Fibroblast of skin of back (primary cell): Measurements from ENCODE around the gene CTNNA2.

Experiments
- DNase-seq: peaks from one replicate; pipeline ENCODE4 v3.0.0-alpha.2; 2013

Gene CTNNA2

DNA sequence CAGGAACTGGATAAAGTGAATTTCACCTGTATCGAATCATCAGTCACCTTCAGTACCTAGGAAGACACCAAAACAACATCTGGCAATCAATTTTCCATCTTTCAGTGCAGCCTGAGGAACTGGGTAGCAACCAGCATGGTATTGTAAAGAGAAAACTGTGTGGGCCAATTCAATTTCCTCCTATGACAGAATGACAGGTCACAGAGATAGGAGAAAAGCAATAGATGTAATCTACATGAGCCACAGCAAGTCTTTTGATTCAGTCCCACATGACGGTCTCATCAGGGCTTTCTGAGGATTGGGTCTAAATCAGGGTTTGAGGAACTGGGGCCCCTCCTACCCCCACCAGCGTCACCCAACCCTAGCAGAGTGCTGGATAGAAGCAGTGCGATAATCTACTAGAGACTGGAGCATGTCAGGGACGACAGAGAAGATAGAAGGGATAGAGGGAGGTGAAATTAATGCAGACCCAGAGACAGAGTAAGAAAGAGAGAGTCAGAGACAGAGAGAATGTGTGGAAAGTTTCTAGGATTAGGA, 523.0 kb downstream of the CTNNA2 start:
- DNase-seq: no peak

DNA sequence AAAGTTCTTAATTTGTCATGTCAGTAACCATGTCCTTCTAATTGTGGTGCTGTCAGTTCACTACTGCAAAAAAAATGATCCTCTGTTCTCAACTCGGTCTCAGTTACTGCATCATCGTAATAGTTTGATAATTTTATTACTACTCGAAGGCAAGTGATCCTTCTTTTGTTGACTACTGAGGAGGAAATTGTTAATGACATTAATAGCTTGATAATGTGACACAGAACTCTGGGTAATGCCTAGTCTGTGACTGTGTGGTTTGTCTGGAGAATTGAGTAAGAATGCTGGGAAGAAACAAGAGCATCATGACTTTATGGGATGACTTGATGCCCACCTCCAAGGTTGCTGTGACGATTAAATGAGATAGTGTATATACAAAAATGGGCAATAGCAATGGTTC, 524.5 kb downstream of the CTNNA2 start:
- DNase-seq: no peak

DNA sequence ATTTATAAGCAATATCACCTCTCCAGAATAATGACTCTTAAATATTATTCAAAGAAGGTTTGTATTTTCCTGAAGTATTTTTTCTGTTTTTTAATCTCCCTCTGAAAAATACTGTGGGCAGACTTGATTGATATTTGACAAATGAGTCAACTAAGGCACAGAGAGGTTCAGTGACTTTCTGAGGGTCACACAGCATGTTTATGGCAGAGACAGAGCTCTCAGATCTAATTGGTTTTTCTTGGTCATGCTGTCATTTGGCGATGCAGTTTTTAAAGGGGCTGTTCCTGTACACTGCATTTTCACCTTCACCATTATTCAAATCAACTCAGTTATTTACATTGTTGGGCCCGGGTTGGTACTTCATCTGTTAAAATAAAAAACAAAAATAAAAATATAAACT, 527.4 kb downstream of the CTNNA2 start:
- DNase-seq: no peak

DNA sequence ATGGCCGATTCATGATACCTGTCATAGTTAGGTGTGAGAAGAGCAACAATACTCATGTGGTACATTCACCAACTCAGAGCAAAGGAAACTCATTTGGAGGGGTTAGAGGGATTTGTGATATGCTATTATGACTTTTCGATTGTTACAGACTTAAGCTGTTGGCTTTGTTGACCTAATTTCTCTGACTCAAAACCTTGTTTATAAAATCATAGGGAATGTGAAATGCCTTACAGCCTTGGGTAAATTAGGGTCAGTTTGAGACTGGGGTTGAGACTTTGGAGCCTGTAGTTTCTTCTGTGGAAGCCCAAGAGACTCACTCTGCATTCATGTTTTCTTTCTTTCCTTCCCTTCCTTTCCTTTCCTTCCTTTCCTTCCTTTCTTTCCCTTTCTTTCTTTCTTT, 529.8 kb downstream of the CTNNA2 start:
- DNase-seq: no peak

DNA sequence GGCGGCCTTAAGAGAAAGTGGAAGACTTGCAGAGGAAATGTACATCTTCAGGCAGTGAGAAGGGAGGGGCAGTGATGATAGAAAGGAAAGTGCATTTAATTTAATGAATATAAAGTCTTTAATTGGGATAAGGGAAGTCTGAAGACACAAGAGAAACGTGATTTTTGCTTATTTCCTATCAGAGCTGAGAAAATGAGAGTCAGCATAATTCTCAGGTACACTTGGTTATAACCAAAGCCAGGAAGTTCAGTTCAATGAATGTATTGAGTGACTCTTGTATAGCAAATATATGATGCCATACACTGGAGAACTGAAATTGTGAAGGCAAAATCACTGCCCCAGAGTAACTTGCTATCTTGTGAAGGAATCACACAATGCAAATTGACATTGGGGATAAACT, 535.4 kb downstream of the CTNNA2 start:
- no peak for DNase-seq

DNA sequence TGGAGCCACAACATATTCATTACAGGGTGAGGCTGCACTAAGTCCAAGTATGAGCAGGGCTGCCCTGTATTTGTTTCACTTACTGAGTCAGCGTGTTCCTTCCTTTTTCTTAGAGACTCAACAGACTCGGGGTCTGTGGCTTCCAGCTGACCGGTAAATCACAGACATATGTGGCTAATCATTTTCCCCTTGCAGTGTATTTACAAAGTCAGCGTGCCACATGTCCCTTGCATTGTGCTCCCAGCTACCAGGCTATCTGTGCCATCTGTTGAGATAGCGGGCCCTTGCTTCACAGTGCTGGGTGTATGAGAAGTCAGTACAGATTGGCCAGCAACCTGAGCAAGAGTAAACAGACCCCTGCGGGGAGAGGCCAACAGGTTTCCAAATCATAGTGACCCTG, 537.4 kb downstream of the CTNNA2 start:
- DNase-seq: no peak

DNA sequence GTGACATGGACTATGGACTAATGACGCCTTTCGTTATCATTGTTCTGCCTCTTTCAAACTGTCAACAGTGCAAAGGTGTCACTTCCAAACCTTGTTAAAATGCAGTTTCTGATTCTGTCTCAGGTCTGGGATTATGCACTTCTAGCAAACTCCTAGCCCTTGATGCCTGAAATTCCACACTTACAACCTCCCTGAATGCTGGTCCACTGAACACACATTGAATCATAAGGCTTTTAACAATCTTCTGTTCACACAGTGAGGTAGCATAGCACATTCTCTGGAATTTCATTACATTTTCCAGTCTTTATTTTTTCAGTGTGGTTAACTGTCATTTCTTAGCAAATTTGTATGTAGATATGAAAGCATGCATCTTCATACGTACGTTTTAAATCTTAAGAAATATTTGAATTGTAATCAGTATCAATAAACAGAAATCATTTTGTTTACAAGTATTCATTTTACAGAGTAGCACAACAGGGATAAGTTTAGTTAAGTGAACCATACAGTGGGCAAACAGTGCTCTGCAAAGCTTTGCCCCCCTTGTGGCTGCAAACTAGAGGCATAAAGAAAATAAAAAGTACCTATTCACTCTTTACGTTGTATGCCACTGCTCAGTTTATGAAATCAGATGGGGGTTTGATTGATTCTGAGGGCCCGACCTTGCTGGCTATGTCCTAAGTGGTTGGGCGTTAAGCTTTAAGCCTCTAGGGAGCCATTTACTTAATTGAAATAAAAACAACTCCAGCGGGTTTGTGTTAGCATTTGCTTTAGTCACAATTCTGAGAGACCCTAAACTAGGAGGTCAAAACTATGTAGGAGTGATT, 540.9 kb downstream of the CTNNA2 start:
- no peak for DNase-seq

DNA sequence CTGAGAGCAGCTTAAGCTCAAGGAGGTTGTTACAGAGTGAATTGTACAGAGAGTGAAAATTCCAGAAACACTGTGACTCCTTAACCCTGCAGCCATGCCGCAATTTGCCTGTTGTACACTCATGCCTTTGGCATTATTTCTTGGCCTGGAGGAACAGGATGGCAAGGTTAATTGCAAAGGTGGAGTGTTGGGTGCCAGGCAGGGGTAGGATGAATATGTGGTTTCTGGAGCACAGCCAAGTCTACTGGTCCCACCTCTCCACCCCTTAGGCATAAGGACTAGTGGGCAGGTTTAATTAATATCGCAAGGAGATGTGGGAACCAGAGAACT, 541.5 kb downstream of the CTNNA2 start:
- DNase-seq: peak; percentile 11

DNA sequence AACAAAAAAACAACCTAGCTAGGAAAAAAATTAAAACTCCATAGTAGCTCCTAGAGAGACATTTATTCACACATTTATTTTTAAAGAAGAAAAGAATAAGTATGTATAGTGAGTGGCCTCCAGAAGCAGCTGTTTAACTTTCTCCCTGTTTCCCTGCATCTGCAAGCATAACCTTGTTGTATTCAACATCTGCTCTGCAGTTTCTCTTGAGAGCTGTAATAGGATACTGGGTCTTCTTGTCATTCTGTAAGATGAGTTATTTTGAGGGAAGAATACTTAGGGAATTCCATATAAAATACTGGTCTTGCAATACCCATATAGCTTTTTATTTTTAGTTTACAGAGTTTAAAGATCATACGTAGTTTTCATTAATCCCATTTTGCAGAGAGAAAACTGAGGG, 545.1 kb downstream of the CTNNA2 start:
- DNase-seq: no peak

DNA sequence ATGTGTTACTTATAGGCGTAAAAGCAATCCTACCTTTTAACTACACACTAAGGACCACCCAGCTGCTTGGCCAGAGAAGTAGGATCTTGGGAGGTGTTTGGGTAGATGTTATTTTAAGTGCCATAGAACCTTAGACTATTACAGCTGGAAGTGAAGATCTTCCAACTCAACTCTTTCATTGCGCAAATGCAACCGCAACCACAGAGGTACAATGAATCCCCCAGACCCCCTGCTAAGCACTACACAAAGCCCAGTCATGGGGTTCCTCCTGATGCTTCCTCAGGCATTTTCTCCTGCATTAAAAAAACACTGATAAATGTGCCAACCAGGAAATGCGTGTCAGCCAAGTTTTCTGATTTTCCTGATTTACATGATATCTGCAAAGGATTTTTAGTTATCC, 545.7 kb downstream of the CTNNA2 start:
- no peak for DNase-seq

DNA sequence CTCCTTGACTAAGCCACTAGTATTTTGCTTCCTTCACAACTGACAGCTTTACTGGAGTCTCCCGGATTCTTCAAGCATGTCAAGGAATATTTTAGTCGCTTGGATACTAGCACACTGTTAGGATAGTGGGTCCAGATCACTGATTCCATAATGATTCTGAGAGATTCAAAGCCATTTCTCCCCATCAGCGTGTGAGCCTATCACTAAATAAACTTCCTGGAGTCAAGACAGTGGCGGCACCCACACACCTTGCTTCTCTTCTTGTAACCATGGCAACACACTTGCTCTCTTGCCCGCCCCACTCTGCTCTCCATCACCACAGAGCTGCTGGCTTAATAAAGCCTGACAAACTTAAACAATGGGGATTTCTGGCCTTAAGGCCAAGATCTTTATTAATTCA, 546.6 kb downstream of the CTNNA2 start:
- no peak for DNase-seq

DNA sequence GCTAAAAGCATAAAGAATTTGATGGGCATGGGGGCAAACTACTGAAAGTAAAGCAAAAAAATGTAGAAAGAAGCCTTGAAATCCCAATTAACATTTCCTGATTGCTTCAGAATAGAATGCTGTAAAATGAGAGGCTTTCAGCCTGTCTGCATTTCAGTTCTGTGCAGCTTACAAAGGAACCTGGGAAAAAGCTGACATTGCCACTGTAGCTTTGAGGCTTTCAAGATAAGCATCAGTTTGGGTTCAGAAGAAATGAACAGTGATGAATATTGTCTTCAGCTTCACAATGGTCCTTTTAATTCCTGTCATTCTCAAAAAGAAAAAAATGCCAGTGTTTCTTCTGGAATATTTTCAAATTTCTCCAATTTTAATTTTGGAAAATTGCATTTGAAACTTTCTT, 549.0 kb downstream of the CTNNA2 start:
- no peak for DNase-seq

DNA sequence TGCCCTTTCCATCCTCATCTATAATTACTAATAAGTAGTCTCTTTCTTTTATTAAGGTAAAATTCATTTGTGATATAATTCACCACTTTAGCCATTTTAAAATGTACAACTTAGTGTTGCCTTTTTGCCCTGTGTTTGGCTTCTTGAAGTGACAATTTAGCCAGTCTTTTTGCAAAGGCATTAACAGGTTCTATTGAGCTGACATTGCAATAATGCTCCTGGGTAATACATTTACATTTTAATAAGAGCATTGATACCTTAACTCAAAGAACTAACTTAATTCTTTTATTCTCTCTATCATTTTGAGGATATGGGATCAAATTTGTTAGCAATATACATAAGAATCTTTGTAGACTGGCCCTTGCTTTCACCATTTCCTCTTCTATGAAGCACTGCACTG, 549.4 kb downstream of the CTNNA2 start:
- DNase-seq: no peak

DNA sequence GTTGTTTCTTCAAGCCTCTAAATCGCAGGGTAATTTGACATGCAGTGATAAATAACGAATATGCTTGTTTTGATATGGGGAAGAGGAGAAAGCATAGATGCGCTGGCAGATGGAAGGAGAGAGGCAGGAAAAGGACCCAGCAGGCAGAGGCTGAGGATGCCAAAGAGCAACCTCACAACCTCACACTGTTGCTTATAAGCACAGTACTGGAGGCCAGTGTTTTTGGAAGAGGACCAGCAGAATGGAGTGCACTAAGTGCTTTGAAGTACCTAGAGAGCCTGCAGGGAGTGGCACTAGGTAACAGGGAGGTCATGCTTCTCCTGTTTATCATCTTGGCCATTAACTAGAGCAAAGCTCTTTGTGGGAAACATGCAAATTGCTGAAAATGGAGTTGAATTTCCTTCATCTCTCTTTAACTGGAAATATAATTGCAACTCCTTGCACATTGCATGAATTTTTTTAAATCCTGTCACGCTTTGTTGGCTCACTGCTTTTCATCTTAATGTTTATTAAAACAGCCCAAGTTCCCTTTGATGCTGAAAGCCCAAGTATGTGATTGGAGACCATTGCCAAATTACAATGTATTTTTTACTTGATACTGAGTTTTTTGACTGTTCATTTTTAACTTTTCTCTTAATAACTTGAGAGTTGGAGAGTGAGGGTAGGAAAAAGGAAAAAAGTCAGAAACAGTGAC, 555.3 kb downstream of the CTNNA2 start:
- DNase-seq: no peak

DNA sequence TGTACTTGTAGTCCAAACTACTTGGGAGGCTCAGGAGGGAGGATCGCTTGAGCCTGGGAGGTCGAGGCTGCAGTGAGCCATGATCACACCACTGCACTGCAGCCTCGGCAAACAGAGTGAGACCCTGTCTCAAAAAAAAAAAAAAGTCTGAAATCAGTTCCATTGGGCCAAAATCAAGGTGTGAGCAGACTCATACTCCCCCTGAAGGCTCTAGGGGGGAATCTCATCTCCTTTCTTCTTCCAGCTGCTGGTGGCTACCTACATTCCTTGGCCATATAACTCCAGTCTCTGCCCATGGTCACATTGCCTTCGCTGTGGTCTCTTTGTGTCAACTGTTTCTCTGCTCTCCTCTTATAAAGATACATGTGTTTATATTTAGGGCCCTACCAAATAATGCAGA, 557.7 kb downstream of the CTNNA2 start:
- no peak for DNase-seq

DNA sequence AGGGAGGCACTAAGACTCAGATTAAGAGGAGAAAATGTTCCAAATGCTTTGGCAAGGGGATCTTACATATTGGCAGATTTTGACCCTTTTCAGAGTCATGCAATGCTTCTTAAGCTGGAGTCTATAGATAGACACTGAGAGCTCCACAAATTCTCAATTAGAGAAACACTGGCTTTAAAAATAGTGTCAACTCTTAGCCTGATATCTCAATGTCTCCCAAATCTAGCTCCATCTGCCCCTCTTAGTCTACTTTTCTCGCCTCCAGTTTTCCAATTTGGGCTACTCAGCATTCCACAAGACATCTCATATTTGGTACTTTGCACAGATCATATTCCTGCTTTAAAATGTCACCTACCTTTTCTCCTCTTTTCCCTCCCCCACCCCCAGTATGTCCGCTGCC, 559.1 kb downstream of the CTNNA2 start:
- no peak for DNase-seq

DNA sequence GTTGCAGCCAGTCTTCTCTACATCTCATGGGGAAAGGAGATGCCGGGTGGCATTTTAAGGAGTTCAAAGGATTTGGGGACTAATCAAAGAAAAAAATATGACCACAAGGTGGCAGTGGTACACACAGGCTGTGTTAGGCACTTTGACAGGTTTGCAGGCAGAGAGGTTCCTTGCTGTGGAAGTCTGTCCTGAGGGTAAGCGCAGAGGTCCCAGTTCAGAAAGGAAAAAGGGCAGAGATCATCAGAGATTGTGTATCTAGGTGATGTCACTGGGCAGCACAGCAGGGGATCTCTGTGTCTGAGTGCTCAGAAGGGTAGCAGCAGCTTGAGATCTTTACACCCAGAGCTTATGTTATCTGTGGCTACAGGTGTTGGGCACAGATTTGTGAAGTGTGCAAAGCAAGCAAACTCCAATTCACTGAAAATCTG, 560.3 kb downstream of the CTNNA2 start:
- DNase-seq: peak; percentile 61

DNA sequence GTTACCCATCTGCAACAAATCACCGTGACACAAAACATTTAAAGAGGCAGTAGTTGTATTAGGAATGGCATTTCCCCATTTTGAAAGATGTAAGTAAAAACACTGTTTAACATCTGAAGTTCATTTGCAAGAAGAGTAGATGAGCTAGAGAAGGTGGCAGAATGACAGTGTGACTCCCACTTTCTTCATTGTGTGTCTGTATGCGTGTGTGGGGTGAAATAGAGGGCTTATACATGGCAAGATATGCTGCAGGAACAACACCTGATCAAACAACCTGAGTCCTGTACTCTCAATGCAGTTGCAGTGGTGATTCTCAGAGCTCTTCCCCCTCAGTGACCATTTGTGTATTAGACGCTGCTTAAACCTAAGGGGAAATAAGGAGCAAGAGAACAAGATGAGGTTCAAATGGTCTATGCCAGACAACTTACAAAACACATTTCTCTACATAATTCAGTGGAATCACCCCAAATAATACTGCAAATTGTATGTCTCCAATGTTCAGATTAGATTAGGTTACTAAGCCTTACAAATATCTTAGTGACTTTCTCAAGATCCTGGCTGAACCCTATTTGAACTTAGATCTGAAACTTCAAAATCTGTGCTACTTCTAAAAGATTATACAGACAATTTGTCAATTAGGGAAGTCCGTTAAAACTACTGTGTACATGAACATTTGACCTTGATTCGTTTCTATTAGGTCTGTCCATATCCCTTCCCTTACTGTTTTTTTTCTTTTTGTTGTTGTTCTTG, 561.6 kb downstream of the CTNNA2 start:
- no peak for DNase-seq

DNA sequence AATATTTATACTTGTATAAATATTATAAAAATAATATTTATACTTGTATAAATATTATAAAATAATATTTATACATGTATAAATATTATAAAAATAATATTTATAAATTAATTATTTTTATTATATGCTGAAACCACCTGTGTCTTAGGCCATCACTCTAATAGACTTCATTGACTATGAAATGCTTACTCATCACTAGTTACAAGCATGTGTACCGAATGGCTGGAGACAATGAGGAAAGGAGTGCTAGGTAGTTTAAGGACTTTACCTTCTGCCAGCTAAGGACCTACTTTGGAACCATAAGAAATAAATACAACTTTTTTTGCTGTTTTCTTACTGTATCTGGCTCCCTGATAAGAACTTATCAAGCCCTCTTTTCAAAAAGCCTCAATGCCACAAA, 562.9 kb downstream of the CTNNA2 start:
- DNase-seq: no peak

DNA sequence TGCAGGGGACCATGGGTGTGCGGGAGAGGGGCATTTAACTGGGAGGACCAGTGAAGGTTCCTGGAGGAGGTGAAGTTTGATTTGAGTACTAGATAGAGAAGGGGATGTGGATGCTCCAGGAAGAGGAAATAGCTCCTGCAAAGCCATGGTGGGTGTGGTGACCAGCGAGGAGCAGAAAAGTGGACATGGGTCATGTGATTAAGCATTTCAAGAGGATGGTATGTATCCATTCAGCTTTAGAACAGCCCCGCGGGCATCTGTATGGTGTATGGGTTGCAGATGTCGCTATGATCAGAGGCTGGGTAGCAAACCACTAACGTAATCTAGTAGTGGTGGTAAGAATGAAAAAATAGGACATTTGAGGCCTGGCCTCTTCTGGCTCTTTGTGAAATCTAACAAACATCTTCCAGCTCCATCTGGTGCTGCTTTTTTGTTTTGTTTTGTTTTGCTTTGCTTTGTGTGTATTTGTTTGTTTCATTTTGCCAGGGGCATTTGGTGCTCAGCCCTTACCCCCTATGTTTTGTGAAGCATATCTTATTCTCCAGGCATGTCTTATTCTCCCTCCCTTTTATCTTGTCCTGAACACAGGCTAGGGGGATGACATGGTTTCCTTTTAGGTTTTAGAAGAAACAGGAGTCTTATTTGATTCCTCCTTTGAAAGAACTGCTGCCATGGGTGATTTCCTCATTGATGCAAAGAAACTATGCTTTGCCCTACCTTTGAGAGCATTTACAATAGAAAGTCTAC, 565.6 kb downstream of the CTNNA2 start:
- no peak for DNase-seq

DNA sequence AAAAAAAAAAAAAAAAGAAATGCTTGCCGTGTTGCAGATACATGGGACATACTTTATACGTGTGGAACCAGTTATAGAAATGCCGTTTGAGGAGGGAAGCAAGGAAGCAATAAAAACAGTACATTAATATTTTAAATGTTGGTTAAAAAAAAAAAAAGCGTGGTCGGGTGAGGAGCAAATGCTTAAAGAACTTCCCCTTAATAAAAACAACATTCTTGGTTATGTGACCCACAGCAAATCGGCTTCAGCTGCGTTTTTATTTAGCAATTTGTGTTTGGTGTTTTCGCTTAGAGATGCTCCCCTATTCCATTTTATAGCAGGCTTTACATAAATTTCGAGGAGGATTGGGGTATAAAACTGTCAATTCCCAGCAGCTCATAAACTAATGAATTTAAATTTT, 568.1 kb downstream of the CTNNA2 start:
- DNase-seq: no peak

DNA sequence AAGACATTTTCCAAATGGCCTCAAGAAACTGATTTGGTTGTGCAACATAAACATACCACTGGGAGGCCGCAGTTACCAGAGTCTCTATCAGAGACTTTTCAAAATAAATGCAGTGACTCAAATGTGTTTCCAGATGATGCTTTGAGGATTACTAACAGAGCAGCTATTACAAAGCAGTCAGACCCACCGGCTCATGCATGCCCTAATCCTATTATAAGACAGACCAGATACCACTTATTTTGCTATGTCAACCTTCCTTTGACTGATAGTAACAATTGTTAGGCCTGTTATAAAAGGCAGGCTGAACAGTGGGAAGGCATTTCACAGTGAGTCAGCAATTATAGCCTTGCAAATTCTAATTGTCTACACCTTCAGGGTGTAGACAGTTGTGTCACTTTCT, 574.0 kb downstream of the CTNNA2 start:
- peak; percentile 90 for DNase-seq

DNA sequence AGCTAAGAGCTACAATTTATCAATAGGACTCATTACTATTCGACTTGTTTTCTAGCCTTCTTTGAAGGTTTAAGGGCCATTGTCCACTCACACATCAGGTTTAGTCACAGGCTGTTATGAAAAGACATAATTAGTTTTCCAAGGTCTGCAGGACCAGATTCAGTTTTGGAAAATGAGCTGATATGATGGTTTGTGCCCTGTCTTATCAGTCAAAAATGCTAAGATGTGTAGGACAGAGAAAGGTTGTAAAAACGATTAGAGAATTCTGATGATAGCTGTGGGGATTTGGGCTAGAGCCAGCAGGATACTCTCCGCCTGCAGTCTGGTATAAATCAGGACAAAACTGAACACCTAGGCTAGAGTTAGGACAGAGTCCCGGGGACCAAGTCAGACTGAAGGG, 578.4 kb downstream of the CTNNA2 start:
- DNase-seq: no peak
